Measurements from ENCODE around the gene KRT75. TPM values are rescaled to one million over a fixed set of nuclear protein-coding genes. Genes with fewer than 3 reads are reported as not detected.

KRT75 gene
- total RNA-seq, 1 experiment from 2014 or later: not detected

DNA sequence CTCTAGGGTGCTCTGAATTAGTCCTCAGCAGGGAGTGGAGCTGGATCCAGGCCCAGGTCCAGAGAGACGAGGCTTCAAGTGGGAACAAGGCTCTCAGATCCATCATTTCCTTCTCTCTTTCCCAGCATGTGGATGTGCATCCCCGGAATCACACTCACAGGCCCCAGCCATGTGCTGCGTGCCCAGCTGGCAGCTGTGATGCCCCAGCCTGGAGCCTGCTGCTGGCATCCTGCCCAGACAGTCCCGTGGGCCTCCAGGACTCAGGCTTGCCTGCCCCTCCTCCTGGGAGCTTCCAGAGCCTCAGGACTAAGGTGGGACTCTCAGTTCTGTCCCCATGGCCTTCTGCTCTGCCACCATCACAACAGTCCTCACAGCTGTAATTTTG lies 42.6 kb downstream of the KRT75 start:
- no peak overlapping the region for H3K9ac ChIP-seq (ENCODE audit: low read length)
- H3K27ac ChIP-seq (ENCODE audit: low read depth, low read length): no peak overlapping the region
- H3K27me3 ChIP-seq (ENCODE audit: insufficient read depth, low read length): no peaks in the 10 kb centered on the region
- POLR2A ChIA-PET: interaction anchor here (1.7 kb wide), 1 partner anchor 479 kb away, joined by 5 read pairs; no protein-coding TSS in a partner anchor
- H3K4me2 ChIP-seq (ENCODE audit: low read length): no peak overlapping the region
- H3K9me2 ChIP-seq (ENCODE audit: insufficient read depth): no peaks in the 10 kb centered on the region
- peak overlapping the region; percentile 38 for H2AFZ ChIP-seq (ENCODE audit: low read depth, low read length, poor library complexity, severe bottlenecking)
- RAD21 ChIA-PET (ENCODE audit: low non-redundant PET in 1 of 2, low total read pairs in 2 of 2, uncharacterized antibody in 2 of 2, unreplicated experiment in 2 of 2): interaction anchor here in 1 of 2 experiments (2.1 to 2.4 kb wide), 2 partner anchors 479 to 488 kb away, joined by 5 to 6 read pairs; no protein-coding TSS in a partner anchor
- BruUV-seq (replicated peaks): no TSS peak
- no peaks in the 10 kb centered on the region for H4K20me1 ChIP-seq (ENCODE audit: insufficient read depth)
- no peaks in the 10 kb centered on the region for H3K79me2 ChIP-seq (ENCODE audit: insufficient read depth, low read length)
- no peaks in the 10 kb centered on the region for H3K9me3 ChIP-seq (ENCODE audit: control insufficient read depth in 1 of 2, insufficient read depth in 1 of 2, low read depth in 1 of 2, low read length in 2 of 2)
- TF ChIP-seq CBX3 (IDR thresholded peaks at IDR 0.05; ENCODE audit: low read depth) (no peak), ZFX (IDR thresholded peaks at IDR 0.05) (no peak), ELF1 (IDR thresholded peaks at IDR 0.05; ENCODE audit: borderline replicate concordance, low read depth) (no peak)
- TF ChIP-seq, protein P1, sequence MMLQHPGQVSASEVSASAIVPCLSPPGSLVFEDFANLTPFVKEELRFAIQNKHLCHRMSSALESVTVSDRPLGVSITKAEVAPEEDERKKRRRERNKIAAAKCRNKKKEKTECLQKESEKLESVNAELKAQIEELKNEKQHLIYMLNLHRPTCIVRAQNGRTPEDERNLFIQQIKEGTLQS (IDR thresholded peaks at IDR 0.05): no peak
- TF ChIP-seq, protein P2, sequence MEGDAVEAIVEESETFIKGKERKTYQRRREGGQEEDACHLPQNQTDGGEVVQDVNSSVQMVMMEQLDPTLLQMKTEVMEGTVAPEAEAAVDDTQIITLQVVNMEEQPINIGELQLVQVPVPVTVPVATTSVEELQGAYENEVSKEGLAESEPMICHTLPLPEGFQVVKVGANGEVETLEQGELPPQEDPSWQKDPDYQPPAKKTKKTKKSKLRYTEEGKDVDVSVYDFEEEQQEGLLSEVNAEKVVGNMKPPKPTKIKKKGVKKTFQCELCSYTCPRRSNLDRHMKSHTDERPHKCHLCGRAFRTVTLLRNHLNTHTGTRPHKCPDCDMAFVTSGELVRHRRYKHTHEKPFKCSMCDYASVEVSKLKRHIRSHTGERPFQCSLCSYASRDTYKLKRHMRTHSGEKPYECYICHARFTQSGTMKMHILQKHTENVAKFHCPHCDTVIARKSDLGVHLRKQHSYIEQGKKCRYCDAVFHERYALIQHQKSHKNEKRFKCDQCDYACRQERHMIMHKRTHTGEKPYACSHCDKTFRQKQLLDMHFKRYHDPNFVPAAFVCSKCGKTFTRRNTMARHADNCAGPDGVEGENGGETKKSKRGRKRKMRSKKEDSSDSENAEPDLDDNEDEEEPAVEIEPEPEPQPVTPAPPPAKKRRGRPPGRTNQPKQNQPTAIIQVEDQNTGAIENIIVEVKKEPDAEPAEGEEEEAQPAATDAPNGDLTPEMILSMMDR (IDR thresholded peaks at IDR 0.05 in 2 of 3, conservative IDR thresholded peaks at IDR 0.05 in 1 of 3; ENCODE audit: borderline replicate concordance in 1 of 3, insufficient read depth in 1 of 3, low read depth in 2 of 3, low read length in 2 of 3): no peak
- ATAC-seq: no peak
- intact Hi-C loops (cut with micrococcal nuclease): loop anchor here (1.0 to 5.0 kb wide), 3 partner anchors 191 to 489 kb away; no protein-coding TSS in a partner anchor
- peaks cover 0 to 25% of the 10 kb centered on the region in 2 experiments; a peak in 1 of 4 replicates for H3K4me1 ChIP-seq (ENCODE audit: control insufficient read depth in 1 of 2, insufficient read depth in 2 of 2, low read length in 2 of 2)
- H3K36me3 ChIP-seq (ENCODE audit: control insufficient read depth in 1 of 2, insufficient read depth in 2 of 2, low read length in 2 of 2): no peaks in the 10 kb centered on the region
- H3K4me3 ChIP-seq (replicated peaks in 1 of 2; ENCODE audit: low read depth in 1 of 2, low read length in 2 of 2): no peak overlapping the region
- DNase-seq (ENCODE audit: low read depth, low spot score): no peak
- CTCF ChIA-PET: interaction anchor here (0.6 to 2.5 kb wide), 9 partner anchors 11 to 589 kb away, joined by 3 to 10 read pairs (median 4); no protein-coding TSS in a partner anchor
